LNCaP clone FGC (cell line): ENCODE data around the gene PIK3CB.

Experiments used
- DNase-seq: peaks from one replicate; pipeline ENCODE4 v3.0.0-alpha.2; 2011; ENCODE audit warnings: low read depth
- H3K4me3 ChIP-seq: 2 replicates; pipeline ENCODE4 v1.5.1; 2011; ENCODE audit warnings: mild to moderate bottlenecking, low read depth, low read length, control low read depth
- TF ChIP-seq, protein P1 (sequence below): IDR thresholded peaks from 2 replicates; pipeline ENCODE4 v1.5.1; 2012; ENCODE audit warnings: mild to moderate bottlenecking; ENCODE audit not compliant: control insufficient read depth, insufficient read depth; ENCODE audit errors: extremely low read depth

Gene PIK3CB

DNA sequence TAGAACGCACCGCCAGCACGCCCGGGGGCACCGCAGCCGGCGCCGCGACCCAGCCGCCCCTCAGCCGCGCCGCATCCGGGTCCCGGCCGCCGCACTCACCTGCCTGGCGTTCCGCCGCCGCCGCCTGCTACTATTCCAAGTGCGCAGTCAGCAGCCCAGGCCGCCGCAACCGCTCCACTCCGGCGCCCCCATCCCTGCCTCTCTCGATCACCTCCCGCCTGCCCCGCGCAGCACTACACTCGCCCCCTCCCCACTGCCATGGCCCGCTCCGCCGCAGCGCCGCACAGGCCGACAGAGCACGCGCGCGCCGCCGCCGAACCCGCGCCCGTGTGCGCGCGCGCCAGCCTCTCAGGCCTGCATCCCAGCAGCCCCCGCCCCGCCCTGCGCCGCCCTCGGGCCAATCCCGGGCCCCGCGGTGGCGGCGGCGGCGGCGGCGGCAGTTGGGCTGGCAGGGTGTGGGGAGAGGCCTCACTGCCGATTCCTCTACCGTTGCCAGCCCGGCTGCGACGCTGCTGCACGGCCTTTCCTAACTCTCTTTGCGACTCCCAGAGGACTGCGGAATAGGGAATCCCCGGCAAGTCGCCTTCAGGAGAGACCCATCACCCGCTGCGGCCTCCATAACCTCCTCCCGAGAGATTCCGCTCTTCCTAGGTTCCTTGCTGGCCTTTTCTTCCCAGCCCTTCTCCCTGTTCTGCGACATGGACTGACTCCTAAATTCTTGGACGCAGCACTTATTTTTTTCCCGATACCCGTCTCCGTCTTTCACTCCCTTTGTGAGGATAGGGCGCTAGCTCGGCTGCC lies at the start of gene PIK3CB:
PIK3CB (minus strand) TSS at position 333 of the 801 bp plus-strand sequence. CDS start 75,585 bp downstream, outside the sequence.
- peak within 1 kb of the TSS; percentile 76 for H3K4me3 ChIP-seq
- TF ChIP-seq, protein P1, sequence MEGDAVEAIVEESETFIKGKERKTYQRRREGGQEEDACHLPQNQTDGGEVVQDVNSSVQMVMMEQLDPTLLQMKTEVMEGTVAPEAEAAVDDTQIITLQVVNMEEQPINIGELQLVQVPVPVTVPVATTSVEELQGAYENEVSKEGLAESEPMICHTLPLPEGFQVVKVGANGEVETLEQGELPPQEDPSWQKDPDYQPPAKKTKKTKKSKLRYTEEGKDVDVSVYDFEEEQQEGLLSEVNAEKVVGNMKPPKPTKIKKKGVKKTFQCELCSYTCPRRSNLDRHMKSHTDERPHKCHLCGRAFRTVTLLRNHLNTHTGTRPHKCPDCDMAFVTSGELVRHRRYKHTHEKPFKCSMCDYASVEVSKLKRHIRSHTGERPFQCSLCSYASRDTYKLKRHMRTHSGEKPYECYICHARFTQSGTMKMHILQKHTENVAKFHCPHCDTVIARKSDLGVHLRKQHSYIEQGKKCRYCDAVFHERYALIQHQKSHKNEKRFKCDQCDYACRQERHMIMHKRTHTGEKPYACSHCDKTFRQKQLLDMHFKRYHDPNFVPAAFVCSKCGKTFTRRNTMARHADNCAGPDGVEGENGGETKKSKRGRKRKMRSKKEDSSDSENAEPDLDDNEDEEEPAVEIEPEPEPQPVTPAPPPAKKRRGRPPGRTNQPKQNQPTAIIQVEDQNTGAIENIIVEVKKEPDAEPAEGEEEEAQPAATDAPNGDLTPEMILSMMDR = no peak
- peak; percentile 62 for DNase-seq

DNA sequence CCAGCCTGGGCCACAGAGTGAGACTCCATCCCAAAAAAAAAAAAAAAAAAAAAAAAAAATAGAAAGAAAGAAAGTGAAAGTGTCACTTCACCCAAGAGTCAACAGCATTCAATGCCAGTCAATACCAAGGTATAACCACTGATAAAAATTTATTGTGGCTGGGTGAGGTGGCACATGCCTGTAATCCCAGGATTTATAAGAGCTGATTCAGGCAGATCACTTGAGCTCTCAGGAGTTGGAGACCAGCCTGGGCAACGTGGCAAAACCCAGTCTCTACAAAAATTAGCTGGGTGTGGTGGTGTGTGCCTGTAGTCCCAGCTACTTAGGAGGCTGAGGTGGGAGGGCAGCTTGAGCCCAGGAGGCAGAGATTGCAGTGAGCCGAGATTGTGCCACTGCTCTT lies 46.5 kb upstream of the PIK3CB start:
- TF ChIP-seq, protein P1 = no peak
- H3K4me3 ChIP-seq = no peak overlapping the region
- no peak for DNase-seq

DNA sequence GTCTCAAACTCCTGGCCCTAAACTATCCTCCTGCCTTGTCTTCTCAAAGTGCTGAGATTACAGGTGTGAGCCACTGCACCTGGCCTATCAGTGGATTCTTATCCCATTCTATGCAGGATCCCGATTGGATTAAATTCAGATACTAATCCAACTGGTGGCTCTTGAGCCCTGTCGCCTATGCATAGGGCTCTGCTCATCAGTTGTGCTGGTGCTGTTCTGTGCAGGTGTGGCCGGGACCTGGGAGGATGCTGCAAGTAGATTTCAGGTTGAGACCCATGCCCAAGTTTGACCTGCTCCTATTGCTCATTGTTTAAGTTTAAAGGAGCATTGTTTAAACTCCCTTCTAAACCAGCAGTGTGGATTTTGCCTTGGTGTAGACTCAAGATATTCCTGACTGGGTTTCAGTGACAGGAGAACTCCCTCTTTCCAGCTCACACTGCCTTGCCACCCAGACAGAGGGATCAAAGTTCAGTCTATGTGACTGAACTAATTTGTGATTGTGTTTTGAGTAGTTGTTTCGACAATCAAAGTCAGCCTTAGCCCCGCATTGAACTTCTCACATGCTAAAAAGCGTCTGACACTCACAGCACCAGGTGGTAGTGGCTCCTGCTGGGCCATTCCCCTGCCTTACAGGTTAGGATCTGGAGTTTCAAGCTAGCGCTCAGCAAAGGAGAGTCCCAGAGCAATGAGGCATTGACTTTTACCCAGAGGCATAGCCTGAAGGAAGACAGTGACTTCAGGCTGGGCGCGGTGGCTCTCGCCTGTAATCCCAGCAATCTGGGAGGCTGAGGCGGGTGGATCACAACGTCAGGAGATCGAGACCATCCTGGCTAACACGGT lies 45.0 kb upstream of the PIK3CB start:
- no peak for DNase-seq

DNA sequence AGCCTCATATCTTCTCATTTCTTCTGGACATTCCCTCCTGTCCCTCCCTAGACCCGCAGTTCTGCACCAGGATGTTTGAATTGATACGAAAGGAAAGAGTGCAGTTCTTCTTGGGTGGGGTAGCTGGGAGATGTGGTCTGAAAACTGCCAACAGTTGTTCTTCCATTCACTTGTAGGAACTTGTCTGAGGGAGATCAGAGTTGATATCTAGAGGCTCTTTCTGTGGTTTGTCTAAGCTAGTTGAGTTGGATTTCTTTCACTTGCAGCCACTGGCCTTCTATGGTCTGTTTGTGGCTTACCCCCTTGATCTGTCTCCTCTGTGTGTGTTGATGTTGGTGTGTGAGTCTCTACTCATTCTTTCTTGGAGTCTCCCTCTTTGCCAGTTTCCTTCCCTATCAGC lies 42.5 kb upstream of the PIK3CB start:
- DNase-seq = no peak
- no peak overlapping the region for H3K4me3 ChIP-seq
- TF ChIP-seq, protein P1 = no peak

More for the DNA sequence above, 45.0 kb upstream of the PIK3CB start:
- TF ChIP-seq, protein P1 = no peak
- H3K4me3 ChIP-seq = no peak overlapping the region

DNA sequence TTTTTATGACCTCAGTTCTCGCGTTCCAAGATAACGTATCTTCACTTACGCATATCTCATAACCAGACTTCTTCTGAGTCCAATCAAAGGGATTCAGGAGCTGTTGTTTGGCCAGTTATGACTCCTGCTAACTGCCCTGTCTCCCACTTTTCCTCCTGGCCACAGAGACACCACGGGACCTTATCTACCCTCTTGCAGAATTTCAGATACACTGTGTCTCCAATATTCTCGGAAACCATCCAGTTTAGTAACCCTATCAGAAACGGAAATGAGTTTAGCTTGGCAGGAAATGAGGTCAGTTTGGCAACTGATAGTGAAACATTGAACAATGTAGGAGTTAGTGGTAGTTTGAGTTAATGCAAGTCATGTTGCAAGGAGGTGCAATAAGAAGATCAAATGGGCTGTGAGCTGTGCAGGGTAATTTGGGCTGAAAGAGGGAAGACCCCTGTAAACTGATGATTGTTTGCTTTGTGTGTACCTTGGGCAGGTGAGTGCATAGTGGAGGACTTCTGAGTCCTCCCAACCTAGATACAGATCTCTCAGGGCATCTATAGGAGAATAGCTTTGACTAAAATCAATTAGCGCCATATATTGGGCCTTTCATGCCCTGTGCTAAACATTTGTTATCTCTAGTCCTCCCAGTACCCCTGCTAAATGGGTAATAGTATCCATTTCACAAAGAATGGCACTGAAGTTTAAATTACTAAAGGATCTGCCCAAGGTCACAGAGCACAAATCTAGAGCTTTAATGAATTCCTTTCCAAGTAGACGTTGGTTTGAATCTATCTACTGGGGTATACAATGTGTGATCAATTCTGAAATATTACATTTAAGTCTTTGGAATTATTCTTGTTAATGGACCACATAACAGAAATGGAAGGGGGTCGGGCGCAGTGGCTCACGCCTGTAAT lies 41.3 kb upstream of the PIK3CB start:
- DNase-seq = no peak
- no peak overlapping the region for H3K4me3 ChIP-seq
- TF ChIP-seq, protein P1 = no peak

DNA sequence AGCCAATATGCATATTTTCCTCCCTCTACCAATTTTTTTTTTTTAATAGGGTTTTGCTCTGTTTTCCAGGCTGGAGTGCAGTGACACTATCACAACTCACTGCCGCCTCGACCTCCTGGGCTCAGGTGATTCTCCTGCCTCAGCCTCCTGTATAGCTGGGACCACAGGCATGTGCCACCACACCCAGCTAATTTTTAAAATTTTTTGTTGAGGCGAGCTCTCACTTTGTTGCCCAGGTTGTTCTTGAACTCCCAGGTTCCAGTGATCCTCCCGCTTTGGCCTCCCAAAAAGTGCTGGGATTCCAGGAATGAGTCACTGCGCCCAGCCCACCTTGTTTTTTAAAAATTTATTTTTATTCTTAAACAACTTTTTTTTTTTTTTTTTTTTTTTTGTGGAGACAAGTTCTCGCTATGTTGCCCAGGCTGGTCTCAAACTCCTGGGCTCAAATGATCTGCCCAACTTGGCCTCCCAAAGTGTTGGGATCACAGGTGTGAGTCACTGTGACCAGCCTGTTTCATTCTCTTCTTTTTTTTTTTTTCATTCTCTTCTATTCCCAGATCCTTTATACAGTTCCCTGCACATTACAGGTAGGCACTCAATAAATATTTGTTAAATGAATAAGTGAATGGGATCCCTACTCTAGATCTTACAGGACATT lies 40.5 kb upstream of the PIK3CB start:
- H3K4me3 ChIP-seq = no peak overlapping the region
- TF ChIP-seq, protein P1 = no peak
- DNase-seq = no peak
